H1 (cell line): ENCODE measurements around the gene MSANTD3. TPM values are rescaled to one million over a fixed set of nuclear protein-coding genes. Genes with fewer than 3 reads are reported as not detected.

ENCODE experiments used
- CTCF ChIA-PET: fragments of 300-600 bp; sonication (Branson Sonifier 250); formaldehyde crosslinking; loops from one replicate; lab custom pipeline; 2021; ENCODE audit not compliant: partially characterized antibody; lab: Charles Lee
- POLR2A ChIA-PET: fragments of 300-600 bp; sonication (Branson Sonifier 250); formaldehyde crosslinking; loops from one replicate; lab custom pipeline; 2021; ENCODE audit warnings: inconsistent platforms; ENCODE audit not compliant: partially characterized antibody; lab: Charles Lee
- DNase-seq, 2 experiments: peaks; one replicate each; pipeline versions ENCODE4 v3.0.0 to v3.0.0-alpha.2; 2010 to 2022; ENCODE audit warnings: low spot score in 2 of 2, low read depth in 1 of 2, mixed read lengths in 1 of 2
- FAIRE-seq: peaks from 2 replicates; lab custom pipeline; 2011; peaks lifted over from hg19 to GRCh38; lab: Jason Lieb, UNC
- H2AFZ ChIP-seq: 2 replicates; pipeline ENCODE4 v1.8.1; 2012; ENCODE audit warnings: low read length, inconsistent platforms
- H2AK5ac ChIP-seq: 2 replicates; pipeline ENCODE4 v1.6.1; 2013; ENCODE audit warnings: low read depth, low read length
- H2BK120ac ChIP-seq: replicated peaks from 2 replicates; pipeline ENCODE3; 2013; ENCODE audit warnings: low read depth, low read length, inconsistent platforms
- H2BK12ac ChIP-seq: 2 replicates; pipeline ENCODE4 v1.6.1; 2013; ENCODE audit warnings: low read depth, low read length
- H2BK15ac ChIP-seq: 2 replicates; pipeline ENCODE4 v1.6.1; 2013; ENCODE audit warnings: low read length
- H2BK20ac ChIP-seq: 2 replicates; pipeline ENCODE4 v1.6.1; 2013; ENCODE audit warnings: low read length
- H2BK5ac ChIP-seq: 2 replicates; pipeline ENCODE4 v1.6.1; 2013; ENCODE audit warnings: low read depth, low read length
- H3K14ac ChIP-seq: 2 replicates; pipeline ENCODE4 v1.6.1; 2013; ENCODE audit warnings: inconsistent platforms; ENCODE audit not compliant: insufficient read length
- H3K18ac ChIP-seq: 2 replicates; pipeline ENCODE4 v1.6.1; 2013; ENCODE audit warnings: low read length; ENCODE audit errors: extremely low read depth
- H3K23ac ChIP-seq: 2 replicates; pipeline ENCODE4 v1.6.1; 2013; ENCODE audit warnings: inconsistent platforms; ENCODE audit not compliant: insufficient read length
- H3K23me2 ChIP-seq: 2 replicates; pipeline ENCODE4 v1.6.1; 2013; ENCODE audit warnings: low read depth, low read length
- H3K27ac ChIP-seq: 2 replicates; pipeline ENCODE4 v1.6.1; 2011; ENCODE audit warnings: low read depth, low read length, inconsistent platforms
- H3K27me3 ChIP-seq, 4 experiments: replicated peaks in 1 of 4; 1 replicate in 1 of 4; 2 replicates in 3 of 4; pipeline versions ENCODE4 v1.6.1 to v1.8.1; 2011 to 2013; ENCODE audit warnings: low read length in 3 of 4, mild to moderate bottlenecking in 3 of 4, inconsistent platforms in 2 of 4, mixed read lengths in 2 of 4, moderate library complexity in 1 of 4; ENCODE audit not compliant: control insufficient read depth in 3 of 4, insufficient read depth in 3 of 4; ENCODE audit errors: extremely low read depth in 1 of 4
- H3K36me3 ChIP-seq, 4 experiments: 2 replicates each; pipeline versions ENCODE4 v1.6.1 to v1.8.1; 2011 to 2013; ENCODE audit warnings: mild to moderate bottlenecking in 4 of 4, low read length in 3 of 4, moderate library complexity in 2 of 4, control low read depth in 1 of 4, inconsistent platforms in 1 of 4; ENCODE audit not compliant: insufficient read depth in 4 of 4, control insufficient read depth in 2 of 4
- H3K4ac ChIP-seq: replicated peaks from 2 replicates; pipeline ENCODE3; 2013; ENCODE audit warnings: low read length, low read depth, mixed read lengths, inconsistent platforms; ENCODE audit not compliant: insufficient read length
- H3K4me1 ChIP-seq, 4 experiments: replicated peaks in 1 of 4; 1 replicate in 1 of 4; 2 replicates in 3 of 4; pipeline versions ENCODE4 v1.6.1 to v1.8.1; 2011 to 2013; ENCODE audit warnings: low read length in 3 of 4, inconsistent platforms in 2 of 4, mixed read lengths in 1 of 4; ENCODE audit not compliant: insufficient read depth in 4 of 4, control insufficient read depth in 3 of 4
- H3K4me2 ChIP-seq, 2 experiments: 2 replicates each; pipeline versions ENCODE4 v1.6.1 to v1.8.1; 2011 to 2013; ENCODE audit warnings: low read depth in 2 of 2, low read length in 2 of 2, control low read depth in 1 of 2, inconsistent platforms in 1 of 2, mild to moderate bottlenecking in 1 of 2; ENCODE audit not compliant: insufficient read depth in 1 of 2
- H3K4me3 ChIP-seq, 4 experiments: fragments of 200-600, 300-600 bp in 1 of 4; sonication (generic), shearing (Covaris generic), sonication (Bioruptor Twin) in 1 of 4; 2 replicates each; pipeline versions ENCODE4 v1.5.1 to v1.8.1; 2011 to 2016; ENCODE audit warnings: low read length in 4 of 4, low read depth in 3 of 4, control low read depth in 2 of 4, inconsistent platforms in 2 of 4, mild to moderate bottlenecking in 2 of 4, mixed read lengths in 1 of 4, moderate library complexity in 1 of 4; ENCODE audit not compliant: insufficient read depth in 2 of 4; ENCODE audit errors: extremely low read depth in 1 of 4
- H3K56ac ChIP-seq: replicated peaks from 2 replicates; pipeline ENCODE3; 2013; ENCODE audit warnings: low read depth, mild to moderate bottlenecking, mixed read lengths, low read length, inconsistent platforms; ENCODE audit not compliant: insufficient read length
- H3K79me1 ChIP-seq: 2 replicates; pipeline ENCODE4 v1.6.1; 2013; ENCODE audit warnings: low read depth, low read length, control low read depth
- H3K79me2 ChIP-seq, 2 experiments: 2 replicates each; pipeline versions ENCODE4 v1.6.1 to v1.8.1; 2012 to 2013; ENCODE audit warnings: low read length in 2 of 2, mild to moderate bottlenecking in 2 of 2, inconsistent platforms in 1 of 2; ENCODE audit not compliant: insufficient read depth in 2 of 2, control insufficient read depth in 1 of 2
- H3K9ac ChIP-seq, 4 experiments: replicated peaks in 1 of 4; 1 replicate in 1 of 4; 2 replicates in 3 of 4; pipeline versions ENCODE4 v1.6.1 to v1.8.1; 2011 to 2013; ENCODE audit warnings: low read depth in 3 of 4, low read length in 3 of 4, control low read depth in 2 of 4, mild to moderate bottlenecking in 2 of 4, moderate library complexity in 2 of 4, inconsistent platforms in 1 of 4; ENCODE audit errors: extremely low read depth in 1 of 4
- H3K9me3 ChIP-seq, 2 experiments: 2 replicates each; pipeline versions ENCODE4 v1.6.1 to v1.8.1; 2012 to 2013; ENCODE audit warnings: mild to moderate bottlenecking in 2 of 2, moderate library complexity in 2 of 2, control low read depth in 1 of 2, inconsistent platforms in 1 of 2, low read depth in 1 of 2, low read length in 1 of 2, mixed read lengths in 1 of 2; ENCODE audit not compliant: insufficient read depth in 2 of 2
- H4K20me1 ChIP-seq, 2 experiments: replicated peaks in 1 of 2; 2 replicates each; pipeline versions ENCODE3 to v1.8.1; 2011 to 2013; ENCODE audit warnings: inconsistent platforms in 2 of 2, low read length in 2 of 2, mild to moderate bottlenecking in 1 of 2; ENCODE audit not compliant: insufficient read depth in 2 of 2, control insufficient read depth in 1 of 2
- H4K5ac ChIP-seq: 2 replicates; pipeline ENCODE4 v1.6.1; 2013; ENCODE audit warnings: low read length, low read depth, mixed read lengths, inconsistent platforms; ENCODE audit not compliant: insufficient read length
- H4K8ac ChIP-seq: 2 replicates; pipeline ENCODE4 v1.8.0; 2013; ENCODE audit warnings: mild to moderate bottlenecking, moderate library complexity, low read length, inconsistent platforms; ENCODE audit not compliant: insufficient read depth; ENCODE audit errors: extremely low read depth
- H4K91ac ChIP-seq: replicated peaks from 2 replicates; pipeline ENCODE3; 2013; ENCODE audit warnings: low read length, mixed read lengths, inconsistent platforms; ENCODE audit not compliant: insufficient read length
- BCL11A ChIP-seq, 2 experiments: IDR thresholded peaks; one replicate each; pipeline ENCODE4 v1.6.1; 2011; ENCODE audit warnings: low read depth in 2 of 2, low read length in 2 of 2, mild to moderate bottlenecking in 2 of 2
- BRCA1 ChIP-seq: IDR thresholded peaks from 2 replicates; pipeline ENCODE4 v1.6.1; 2012; ENCODE audit warnings: low read depth, low read length, improper control_type of control experiment
- KDM4A ChIP-seq: IDR thresholded peaks from one replicate; pipeline ENCODE4 v1.7.1; 2012; ENCODE audit warnings: low read depth, mild to moderate bottlenecking, moderate library complexity, low read length, inconsistent platforms; ENCODE audit not compliant: severe bottlenecking
- MAFK ChIP-seq: IDR thresholded peaks from 2 replicates; pipeline ENCODE4 v1.6.1; 2012; ENCODE audit warnings: low read depth, mild to moderate bottlenecking, improper control_type of control experiment, low read length
- POLR2A ChIP-seq, 2 experiments: IDR thresholded peaks; 1 replicate in 1 of 2; 2 replicates in 1 of 2; pipeline ENCODE4 v1.6.1; 2011; ENCODE audit warnings: low read depth in 2 of 2, low read length in 2 of 2, mild to moderate bottlenecking in 2 of 2; ENCODE audit errors: control extremely low read depth in 1 of 2
- RXRA ChIP-seq: IDR thresholded peaks from 2 replicates; pipeline ENCODE4 v1.6.1; 2011; ENCODE audit warnings: low read depth, mild to moderate bottlenecking, low read length, moderate library complexity; ENCODE audit not compliant: insufficient read depth
- SIN3A ChIP-seq, 2 experiments: IDR thresholded peaks in 1 of 2; conservative IDR thresholded peaks in 1 of 2; 2 replicates each; pipeline ENCODE4 v1.6.1; 2011 to 2012; ENCODE audit warnings: low read length in 2 of 2, improper control_type of control experiment in 1 of 2, low read depth in 1 of 2, mild to moderate bottlenecking in 1 of 2
- SP1 ChIP-seq: IDR thresholded peaks from 2 replicates; pipeline ENCODE4 v1.6.1; 2011; ENCODE audit warnings: low read depth, low read length
- TAF1 ChIP-seq: IDR thresholded peaks from 2 replicates; pipeline ENCODE4 v1.6.1; 2011; ENCODE audit warnings: mild to moderate bottlenecking, low read depth, low read length
- TBP ChIP-seq: IDR thresholded peaks from 2 replicates; pipeline ENCODE4 v1.6.1; 2011; ENCODE audit warnings: low read depth, low read length, improper control_type of control experiment
- TCF12 ChIP-seq: IDR thresholded peaks from 2 replicates; pipeline ENCODE4 v1.6.1; 2011; ENCODE audit warnings: low read depth, mild to moderate bottlenecking, low read length
- WGBS, 2 experiments: shearing (Covaris generic) in 1 of 2; methylation state at CpG; one replicate each; pipeline versions ENCODE4 v1.1.6 to v1.1.7; 2013 to 2015; ENCODE audit warnings: low lambda C conversion rate in 2 of 2, mixed read lengths in 2 of 2, inconsistent platforms in 1 of 2, low coverage in 1 of 2, missing lambda C conversion rate in 1 of 2; ENCODE audit not compliant: insufficient replicate concordance in 2 of 2, insufficient coverage in 1 of 2, insufficient read length in 1 of 2; ENCODE audit errors: extremely low coverage in 1 of 2, missing lambda C conversion rate in 1 of 2; 5-methylcytosine and 5-hydroxymethylcytosine counted together
- polyA plus RNA-seq, 7 experiments: library from polyadenylated mRNA; depleted of rRNA in 3 of 7; stranded (reverse) in 5 of 7; unstranded in 2 of 7; fragments of >200 nt in 5 of 7; fragments of 200-250 nt in 2 of 7; gene quantifications; 1 replicate in 5 of 7; 2 replicates in 1 of 7; 4 replicates in 1 of 7; pipeline versions ENCODE4 v1.2.1 to v1.2.3, GENCODE V29; 2011 to 2013; ENCODE audit warnings: missing spikeins in 2 of 7, mixed read lengths in 2 of 7
- total RNA-seq: library from RNA; stranded (reverse); fragmentation: NEBNext Ultra II Directional; extraction: Animal tissue kit (Norgen Biotek cat#: 25700); gene quantifications from 2 replicates; pipeline ENCODE4 v1.2.1, GENCODE V29; 2021

The MSANTD3 gene
- total and polyA plus RNA-seq, 2 of the 8 experiments (the other 6 are each of a cell fraction or from before 2014, with no cell fraction given): 12.0 to 41.3 TPM

GRCh38 chr9:100411472-100412283 is 15.3 kb upstream of the MSANTD3 start:
- no peak overlapping the region for H2BK5ac ChIP-seq
- H3K9ac ChIP-seq: peak overlapping the region in 2 of 4 experiments; percentile 3 to 46; a peak in 1 of 7 replicates
- H3K27ac ChIP-seq: no peak overlapping the region
- peak overlapping the region; percentile 8 for H4K91ac ChIP-seq
- peak overlapping the region; percentile 30 to 61 (median 56); a peak in 7 of 8 replicates for H3K4me3 ChIP-seq
- ChIA-PET POLR2A (interaction anchor here (0.6 to 2.3 kb wide), 6 partner anchors 9 to 65 kb away, joined by 3 to 9 read pairs (median 4); partner anchors contain the start of genes MSANTD3 and TEX10), CTCF (interaction anchor here (0.8 to 1.7 kb wide), 3 partner anchors 15 to 87 kb away, joined by 4 to 7 read pairs (median 5); partner anchors contain the start of gene MSANTD3)
- FAIRE-seq (peak; percentile 71), DNase-seq (peak; percentile 79 to 85)
- peaks cover 0 to 3% of the 10 kb centered on the region in 2 experiments; a peak in 1 of 4 replicates for H3K9me3 ChIP-seq
- H3K23me2 ChIP-seq: peaks cover 3% of the 10 kb centered on the region; the same call in 1 of the 2 replicates
- H3K14ac ChIP-seq: no peak overlapping the region
- H4K5ac ChIP-seq: peak overlapping the region; percentile 15
- no peak overlapping the region; the same call in 1 of the 2 replicates for H2AK5ac ChIP-seq
- no peak overlapping the region for H2BK15ac ChIP-seq
- H4K8ac ChIP-seq: no peak overlapping the region
- WGBS, 2 experiments: 21% methylated on average over 38 of the region's 38 CpGs; no CpG with 5 or more reads in 1 of the 2 experiments
- H3K23ac ChIP-seq: no peak overlapping the region
- no peaks in the 10 kb centered on the region for H3K79me2 ChIP-seq
- no peak overlapping the region for H3K18ac ChIP-seq
- no peak overlapping the region for H2BK120ac ChIP-seq
- H2BK20ac ChIP-seq: no peak overlapping the region
- H3K27me3 ChIP-seq: no peaks in the 10 kb centered on the region
- peak overlapping the region; percentile 99 for H2AFZ ChIP-seq
- H3K56ac ChIP-seq: no peak overlapping the region
- peaks cover 0 to 9% (median 2%) of the 10 kb centered on the region in 4 experiments; a peak in 4 of 7 replicates for H3K4me1 ChIP-seq
- H4K20me1 ChIP-seq: no peaks in the 10 kb centered on the region
- H3K36me3 ChIP-seq: no peaks in the 10 kb centered on the region
- H3K4ac ChIP-seq: peak overlapping the region; percentile 41
- no peaks in the 10 kb centered on the region for H3K79me1 ChIP-seq
- H3K4me2 ChIP-seq: peak overlapping the region; percentile 83 to 84
- H2BK12ac ChIP-seq: 0 out of 2 replicates have a peak overlapping the region, but pooled peaks have one; percentile 1
- no peak for TF ChIP-seq BCL11A (IDR thresholded peaks at IDR 0.05; ENCODE audit: low read depth in 2 of 2, low read length in 2 of 2)
- peak in 1 of 2 experiments; percentile 70; a peak in 1 of 4 replicates for TF ChIP-seq SIN3A (conservative IDR thresholded peaks at IDR 0.05 in 1 of 2, IDR thresholded peaks at IDR 0.05 in 1 of 2; ENCODE audit: low read depth in 1 of 2, low read length in 2 of 2)
- TF ChIP-seq SP1: 0 out of 2 replicates have a peak, but pooled peaks have one; percentile 70
- TF ChIP-seq TAF1: peak; percentile 58
- no peak for TF ChIP-seq MAFK
- no peak for TF ChIP-seq BRCA1
- TF ChIP-seq KDM4A: peak; percentile 69
- no peak for TF ChIP-seq TCF12
- peak in 1 of 2 experiments; percentile 61; a peak in 2 of 3 replicates for TF ChIP-seq POLR2A (IDR thresholded peaks at IDR 0.05; ENCODE audit: control extremely low read depth in 1 of 2, low read depth in 2 of 2, low read length in 2 of 2)
- no peak for TF ChIP-seq RXRA
- TF ChIP-seq TBP: peak; percentile 53; the same call in 1 of the 2 replicates
